ENCODE measurements around the gene ABCF3.

DNA sequence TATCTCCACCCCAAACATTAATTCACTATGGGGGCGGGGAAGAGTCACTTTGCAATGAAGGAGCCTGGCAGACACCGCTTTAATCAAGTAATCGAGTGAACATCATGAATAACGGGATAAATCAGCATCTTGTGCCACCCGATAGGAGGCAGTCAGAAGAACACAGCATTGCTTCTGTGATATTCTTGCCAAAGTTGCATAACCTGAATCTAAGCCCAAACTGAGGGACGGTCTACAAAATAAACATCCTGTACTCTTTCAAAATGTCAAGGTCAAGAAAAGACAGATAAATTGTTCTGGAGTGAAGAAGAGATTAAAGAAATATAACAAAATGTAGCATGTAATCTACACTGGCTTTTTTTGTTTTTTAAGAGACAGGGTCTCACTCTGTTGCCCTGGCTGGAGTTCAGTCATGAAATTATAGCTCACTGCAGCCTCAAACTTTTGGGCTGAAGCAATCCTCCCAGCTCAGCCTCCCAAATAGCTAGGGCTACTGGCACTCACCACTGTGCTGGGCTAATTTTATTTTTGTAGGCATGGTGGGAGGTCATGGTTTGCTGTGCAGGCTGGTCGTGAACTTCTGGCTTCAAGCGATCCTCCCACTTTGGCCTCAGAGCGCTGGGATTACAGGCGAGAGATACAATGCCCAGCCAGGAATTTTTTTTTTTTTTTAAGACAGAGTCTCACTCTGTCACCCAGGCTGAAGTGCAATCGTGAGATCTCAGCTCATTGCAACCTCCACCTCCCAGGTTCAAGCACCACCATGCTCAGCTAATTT is 23.3 kb downstream of the ABCF3 start:
- TF ChIP-seq, protein P1, sequence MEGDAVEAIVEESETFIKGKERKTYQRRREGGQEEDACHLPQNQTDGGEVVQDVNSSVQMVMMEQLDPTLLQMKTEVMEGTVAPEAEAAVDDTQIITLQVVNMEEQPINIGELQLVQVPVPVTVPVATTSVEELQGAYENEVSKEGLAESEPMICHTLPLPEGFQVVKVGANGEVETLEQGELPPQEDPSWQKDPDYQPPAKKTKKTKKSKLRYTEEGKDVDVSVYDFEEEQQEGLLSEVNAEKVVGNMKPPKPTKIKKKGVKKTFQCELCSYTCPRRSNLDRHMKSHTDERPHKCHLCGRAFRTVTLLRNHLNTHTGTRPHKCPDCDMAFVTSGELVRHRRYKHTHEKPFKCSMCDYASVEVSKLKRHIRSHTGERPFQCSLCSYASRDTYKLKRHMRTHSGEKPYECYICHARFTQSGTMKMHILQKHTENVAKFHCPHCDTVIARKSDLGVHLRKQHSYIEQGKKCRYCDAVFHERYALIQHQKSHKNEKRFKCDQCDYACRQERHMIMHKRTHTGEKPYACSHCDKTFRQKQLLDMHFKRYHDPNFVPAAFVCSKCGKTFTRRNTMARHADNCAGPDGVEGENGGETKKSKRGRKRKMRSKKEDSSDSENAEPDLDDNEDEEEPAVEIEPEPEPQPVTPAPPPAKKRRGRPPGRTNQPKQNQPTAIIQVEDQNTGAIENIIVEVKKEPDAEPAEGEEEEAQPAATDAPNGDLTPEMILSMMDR (IDR thresholded peaks at IDR 0.05), result no peak
- no peak for TF ChIP-seq POLR2A (IDR thresholded peaks at IDR 0.05)
